SK-N-SH (cell line): ENCODE results near the gene RAP1GAP. TPM values are rescaled to one million over a fixed set of nuclear protein-coding genes. Genes with fewer than 3 reads are reported as not detected.

ENCODE experiments used
- CHD2 ChIP-seq: fragments of 150-350 bp; IDR thresholded peaks from 2 replicates; pipeline ENCODE4 v1.6.1; 2018; ENCODE audit warnings: low read length; ENCODE audit not compliant: partially characterized antibody
- EZH2phosphoT487 ChIP-seq: fragments of 200-600 bp; sonication (generic); IDR thresholded peaks from 2 replicates; pipeline ENCODE4 v1.6.1; 2017; ENCODE audit warnings: low read depth, mixed run types, mild to moderate bottlenecking, antibody characterized with exemption, moderate library complexity, borderline replicate concordance
- FOXJ3 ChIP-seq: sonication (generic); formaldehyde crosslinking; IDR thresholded peaks from 2 replicates; pipeline ENCODE4 v1.5.1; 2020; ENCODE audit warnings: mild to moderate bottlenecking, missing genetic modification reagents
- FOXM1 ChIP-seq: IDR thresholded peaks from 2 replicates; pipeline ENCODE4 v1.4.0; 2012; ENCODE audit warnings: low read depth, mild to moderate bottlenecking
- JUND ChIP-seq: IDR thresholded peaks from 2 replicates; pipeline ENCODE4 v1.4.0; 2012
- MEF2A ChIP-seq: IDR thresholded peaks from 2 replicates; pipeline ENCODE4 v1.4.0; 2012; ENCODE audit warnings: low read depth, borderline replicate concordance
- MXI1 ChIP-seq: IDR thresholded peaks from 2 replicates; pipeline ENCODE4 v1.6.1; 2012; ENCODE audit warnings: mild to moderate bottlenecking, low read depth, low read length, improper control_type of control experiment
- NRF1 ChIP-seq: IDR thresholded peaks from 2 replicates; pipeline ENCODE4 v1.6.1; 2012; ENCODE audit warnings: low read depth, mild to moderate bottlenecking, low read length
- RCOR1 ChIP-seq: fragments of 150-350 bp; IDR thresholded peaks from 2 replicates; pipeline ENCODE4 v1.6.1; 2017; ENCODE audit warnings: antibody characterized with exemption, low read length
- RXRA ChIP-seq: IDR thresholded peaks from 2 replicates; pipeline ENCODE4 v1.4.0; 2012; ENCODE audit warnings: low read depth, mild to moderate bottlenecking, borderline replicate concordance
- SIN3A ChIP-seq: IDR thresholded peaks from 2 replicates; pipeline ENCODE4 v1.6.1; 2012; ENCODE audit warnings: low read depth, mild to moderate bottlenecking, low read length, moderate library complexity, borderline replicate concordance
- SMC3 ChIP-seq: IDR thresholded peaks from 2 replicates; pipeline ENCODE4 v1.6.1; 2012; ENCODE audit warnings: low read depth, low read length, improper control_type of control experiment
- TAF1 ChIP-seq: IDR thresholded peaks from 2 replicates; pipeline ENCODE4 v1.6.1; 2012; ENCODE audit warnings: low read depth, mild to moderate bottlenecking, low read length, moderate library complexity, borderline replicate concordance
- TEAD4 ChIP-seq: IDR thresholded peaks from 2 replicates; pipeline ENCODE4 v1.4.0; 2012; ENCODE audit warnings: mild to moderate bottlenecking, borderline replicate concordance; ENCODE audit not compliant: insufficient read depth
- YY1 ChIP-seq: IDR thresholded peaks from 2 replicates; pipeline ENCODE4 v1.4.0; 2012; ENCODE audit warnings: low read depth, mild to moderate bottlenecking
- polyA plus RNA-seq, 3 experiments: library from polyadenylated mRNA; depleted of rRNA; stranded (reverse); fragments of >200 nt; gene quantifications; 2 replicates each; pipeline ENCODE4 v1.2.3, GENCODE V29; 2012
- TF ChIP-seq, protein P1 (sequence below): fragments of 200-600 bp; sonication (generic); IDR thresholded peaks from 2 replicates; pipeline ENCODE4 v1.6.1; 2017; ENCODE audit warnings: antibody characterized with exemption, mild to moderate bottlenecking, moderate library complexity
- TF ChIP-seq, protein P2 (sequence below): IDR thresholded peaks from 2 replicates; pipeline ENCODE4 v1.4.0; 2012; ENCODE audit warnings: low read depth, borderline replicate concordance
- TF ChIP-seq, protein P3 (sequence below): fragments of 150-350 bp; IDR thresholded peaks from 2 replicates; pipeline ENCODE4 v1.6.1; 2017; ENCODE audit warnings: antibody characterized with exemption, low read length, low read depth, borderline replicate concordance
- TF ChIP-seq, protein P4 (sequence below): IDR thresholded peaks from 2 replicates; pipeline ENCODE4; 2012

The RAP1GAP gene
- polyA plus RNA-seq, 1 of the 3 experiments (the other 2 are of a cell fraction) = 0.99 TPM

DNA sequence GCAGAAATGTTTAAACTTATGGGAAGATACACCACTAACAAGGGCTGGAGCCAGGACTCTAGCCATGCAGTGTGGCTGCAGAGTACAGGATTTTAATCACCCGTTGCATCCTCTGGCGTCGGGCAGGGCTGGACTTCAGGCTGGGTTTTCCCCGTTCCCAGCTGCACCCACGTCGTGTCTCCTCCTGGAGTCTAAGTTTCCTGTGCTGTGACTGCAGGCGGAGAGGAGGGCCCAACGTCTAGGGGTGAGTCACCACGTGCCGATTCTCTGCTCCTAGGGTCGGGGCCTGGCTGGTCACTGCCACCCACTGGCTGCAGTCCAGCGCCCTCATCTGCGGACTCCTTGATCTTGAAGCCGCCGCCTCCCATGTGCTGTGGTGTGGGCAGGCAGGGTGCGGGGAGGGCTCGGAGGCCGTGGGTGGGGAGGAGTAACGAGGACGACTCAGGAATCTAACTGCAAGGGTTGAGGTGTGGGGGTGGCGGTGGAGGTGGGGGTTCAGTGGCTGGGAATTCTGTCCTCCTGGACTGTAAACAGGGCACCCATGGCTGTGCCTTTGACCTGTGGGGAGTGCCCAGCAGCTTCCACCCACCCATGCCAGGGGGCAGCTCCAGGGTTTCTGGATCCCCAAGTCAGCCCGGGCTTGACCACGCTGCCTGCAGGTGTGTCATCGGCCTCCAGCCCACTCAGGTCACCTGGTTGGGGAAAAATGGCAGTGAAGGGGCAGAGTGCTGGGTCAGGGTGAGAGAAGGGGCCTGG, 82.1 kb downstream of the RAP1GAP start (continued):
- TF ChIP-seq, protein P1, sequence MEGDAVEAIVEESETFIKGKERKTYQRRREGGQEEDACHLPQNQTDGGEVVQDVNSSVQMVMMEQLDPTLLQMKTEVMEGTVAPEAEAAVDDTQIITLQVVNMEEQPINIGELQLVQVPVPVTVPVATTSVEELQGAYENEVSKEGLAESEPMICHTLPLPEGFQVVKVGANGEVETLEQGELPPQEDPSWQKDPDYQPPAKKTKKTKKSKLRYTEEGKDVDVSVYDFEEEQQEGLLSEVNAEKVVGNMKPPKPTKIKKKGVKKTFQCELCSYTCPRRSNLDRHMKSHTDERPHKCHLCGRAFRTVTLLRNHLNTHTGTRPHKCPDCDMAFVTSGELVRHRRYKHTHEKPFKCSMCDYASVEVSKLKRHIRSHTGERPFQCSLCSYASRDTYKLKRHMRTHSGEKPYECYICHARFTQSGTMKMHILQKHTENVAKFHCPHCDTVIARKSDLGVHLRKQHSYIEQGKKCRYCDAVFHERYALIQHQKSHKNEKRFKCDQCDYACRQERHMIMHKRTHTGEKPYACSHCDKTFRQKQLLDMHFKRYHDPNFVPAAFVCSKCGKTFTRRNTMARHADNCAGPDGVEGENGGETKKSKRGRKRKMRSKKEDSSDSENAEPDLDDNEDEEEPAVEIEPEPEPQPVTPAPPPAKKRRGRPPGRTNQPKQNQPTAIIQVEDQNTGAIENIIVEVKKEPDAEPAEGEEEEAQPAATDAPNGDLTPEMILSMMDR = no peak; the same call in 1 of the 2 replicates
- TF ChIP-seq, protein P2, sequence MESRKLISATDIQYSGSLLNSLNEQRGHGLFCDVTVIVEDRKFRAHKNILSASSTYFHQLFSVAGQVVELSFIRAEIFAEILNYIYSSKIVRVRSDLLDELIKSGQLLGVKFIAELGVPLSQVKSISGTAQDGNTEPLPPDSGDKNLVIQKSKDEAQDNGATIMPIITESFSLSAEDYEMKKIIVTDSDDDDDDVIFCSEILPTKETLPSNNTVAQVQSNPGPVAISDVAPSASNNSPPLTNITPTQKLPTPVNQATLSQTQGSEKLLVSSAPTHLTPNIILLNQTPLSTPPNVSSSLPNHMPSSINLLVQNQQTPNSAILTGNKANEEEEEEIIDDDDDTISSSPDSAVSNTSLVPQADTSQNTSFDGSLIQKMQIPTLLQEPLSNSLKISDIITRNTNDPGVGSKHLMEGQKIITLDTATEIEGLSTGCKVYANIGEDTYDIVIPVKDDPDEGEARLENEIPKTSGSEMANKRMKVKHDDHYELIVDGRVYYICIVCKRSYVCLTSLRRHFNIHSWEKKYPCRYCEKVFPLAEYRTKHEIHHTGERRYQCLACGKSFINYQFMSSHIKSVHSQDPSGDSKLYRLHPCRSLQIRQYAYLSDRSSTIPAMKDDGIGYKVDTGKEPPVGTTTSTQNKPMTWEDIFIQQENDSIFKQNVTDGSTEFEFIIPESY = no peak
- no peak for TF ChIP-seq CHD2
- no peak for TF ChIP-seq FOXM1
- TF ChIP-seq TEAD4 = no peak
- TF ChIP-seq RCOR1 = no peak
- TF ChIP-seq, protein P3, sequence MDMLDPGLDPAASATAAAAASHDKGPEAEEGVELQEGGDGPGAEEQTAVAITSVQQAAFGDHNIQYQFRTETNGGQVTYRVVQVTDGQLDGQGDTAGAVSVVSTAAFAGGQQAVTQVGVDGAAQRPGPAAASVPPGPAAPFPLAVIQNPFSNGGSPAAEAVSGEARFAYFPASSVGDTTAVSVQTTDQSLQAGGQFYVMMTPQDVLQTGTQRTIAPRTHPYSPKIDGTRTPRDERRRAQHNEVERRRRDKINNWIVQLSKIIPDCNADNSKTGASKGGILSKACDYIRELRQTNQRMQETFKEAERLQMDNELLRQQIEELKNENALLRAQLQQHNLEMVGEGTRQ = no peak
- no peak for TF ChIP-seq RXRA
- no peak for TF ChIP-seq EZH2phosphoT487
- no peak for TF ChIP-seq FOXJ3 (CRISPR knock-in tag)
- TF ChIP-seq MXI1 = no peak
- TF ChIP-seq SIN3A = no peak; the same call in 1 of the 2 replicates
- peak; percentile 21; the same call in 1 of the 2 replicates for TF ChIP-seq JUND
- no peak for TF ChIP-seq NRF1
- 0 out of 2 replicates have a peak, but pooled peaks have one; percentile 6 for TF ChIP-seq SMC3
- TF ChIP-seq MEF2A = no peak
- TF ChIP-seq YY1 = no peak
- no peak for TF ChIP-seq TAF1
- TF ChIP-seq, protein P4, sequence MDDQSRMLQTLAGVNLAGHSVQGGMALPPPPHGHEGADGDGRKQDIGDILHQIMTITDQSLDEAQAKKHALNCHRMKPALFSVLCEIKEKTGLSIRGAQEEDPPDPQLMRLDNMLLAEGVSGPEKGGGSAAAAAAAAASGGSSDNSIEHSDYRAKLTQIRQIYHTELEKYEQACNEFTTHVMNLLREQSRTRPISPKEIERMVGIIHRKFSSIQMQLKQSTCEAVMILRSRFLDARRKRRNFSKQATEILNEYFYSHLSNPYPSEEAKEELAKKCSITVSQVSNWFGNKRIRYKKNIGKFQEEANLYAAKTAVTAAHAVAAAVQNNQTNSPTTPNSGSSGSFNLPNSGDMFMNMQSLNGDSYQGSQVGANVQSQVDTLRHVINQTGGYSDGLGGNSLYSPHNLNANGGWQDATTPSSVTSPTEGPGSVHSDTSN = no peak
